Fibroblast of villous mesenchyme (primary cell): ENCODE measurements around the gene UPF3A. TPM values are rescaled to one million over a fixed set of nuclear protein-coding genes. Genes with fewer than 3 reads are reported as not detected.

Experiments
- DNase-seq: peaks from one replicate; pipeline ENCODE4 v3.0.0-alpha.2; 2010; ENCODE audit warnings: low read depth
- H3K4me3 ChIP-seq: 2 replicates; pipeline ENCODE4 v1.5.1; 2011; ENCODE audit warnings: low read depth, mild to moderate bottlenecking, low read length
- total RNA-seq: library from RNA; depleted of rRNA; stranded (reverse); fragments of >200 nt; gene quantifications from 2 replicates; pipeline ENCODE4 v1.2.3, GENCODE V29; 2012
- TF ChIP-seq, protein P1 (sequence below): IDR thresholded peaks from 2 replicates; pipeline ENCODE4 v1.5.1; 2012; ENCODE audit warnings: low read depth, mild to moderate bottlenecking, low read length; ENCODE audit not compliant: insufficient read depth

Gene UPF3A
- total RNA-seq, 1 donor, result 20.7 TPM

- no peak for DNase-seq
- TF ChIP-seq, protein P1, sequence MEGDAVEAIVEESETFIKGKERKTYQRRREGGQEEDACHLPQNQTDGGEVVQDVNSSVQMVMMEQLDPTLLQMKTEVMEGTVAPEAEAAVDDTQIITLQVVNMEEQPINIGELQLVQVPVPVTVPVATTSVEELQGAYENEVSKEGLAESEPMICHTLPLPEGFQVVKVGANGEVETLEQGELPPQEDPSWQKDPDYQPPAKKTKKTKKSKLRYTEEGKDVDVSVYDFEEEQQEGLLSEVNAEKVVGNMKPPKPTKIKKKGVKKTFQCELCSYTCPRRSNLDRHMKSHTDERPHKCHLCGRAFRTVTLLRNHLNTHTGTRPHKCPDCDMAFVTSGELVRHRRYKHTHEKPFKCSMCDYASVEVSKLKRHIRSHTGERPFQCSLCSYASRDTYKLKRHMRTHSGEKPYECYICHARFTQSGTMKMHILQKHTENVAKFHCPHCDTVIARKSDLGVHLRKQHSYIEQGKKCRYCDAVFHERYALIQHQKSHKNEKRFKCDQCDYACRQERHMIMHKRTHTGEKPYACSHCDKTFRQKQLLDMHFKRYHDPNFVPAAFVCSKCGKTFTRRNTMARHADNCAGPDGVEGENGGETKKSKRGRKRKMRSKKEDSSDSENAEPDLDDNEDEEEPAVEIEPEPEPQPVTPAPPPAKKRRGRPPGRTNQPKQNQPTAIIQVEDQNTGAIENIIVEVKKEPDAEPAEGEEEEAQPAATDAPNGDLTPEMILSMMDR, result no peak
- no peak overlapping the region for H3K4me3 ChIP-seq
These were observed 22.4 kb downstream of the UPF3A start for GRCh38 chr13:114303700-114304327.

GRCh38 chr13:114304346-114305034, 23.1 kb downstream of the UPF3A start:
- H3K4me3 ChIP-seq, result no peak overlapping the region
- TF ChIP-seq, protein P1, result no peak
- DNase-seq, result peak; percentile 65

DNA sequence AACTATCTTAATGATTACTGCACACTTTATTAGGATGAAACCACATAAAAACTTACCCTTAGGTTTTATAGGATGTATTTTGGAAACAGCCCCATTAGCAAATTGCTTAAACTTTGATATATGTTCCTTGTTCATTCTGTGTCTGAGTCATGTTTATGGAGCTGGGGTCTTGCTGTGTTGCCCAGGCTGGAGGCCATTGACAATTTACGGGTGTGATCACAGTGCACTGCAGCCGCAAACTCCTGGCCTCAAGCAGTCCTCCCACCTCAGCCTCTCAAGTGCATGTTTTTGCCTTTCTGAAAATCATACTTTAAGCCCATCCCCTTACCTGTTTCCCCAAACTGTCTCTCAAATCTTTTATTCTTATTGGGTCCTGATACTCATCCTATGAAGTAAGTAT, 27.7 kb downstream of the UPF3A start:
- no peak for DNase-seq
- TF ChIP-seq, protein P1, result no peak
- no peak overlapping the region for H3K4me3 ChIP-seq

GRCh38 chr13:114309806-114310410, 28.5 kb downstream of the UPF3A start:
- TF ChIP-seq, protein P1, result no peak
- DNase-seq, result no peak
- H3K4me3 ChIP-seq, result no peak overlapping the region

DNA sequence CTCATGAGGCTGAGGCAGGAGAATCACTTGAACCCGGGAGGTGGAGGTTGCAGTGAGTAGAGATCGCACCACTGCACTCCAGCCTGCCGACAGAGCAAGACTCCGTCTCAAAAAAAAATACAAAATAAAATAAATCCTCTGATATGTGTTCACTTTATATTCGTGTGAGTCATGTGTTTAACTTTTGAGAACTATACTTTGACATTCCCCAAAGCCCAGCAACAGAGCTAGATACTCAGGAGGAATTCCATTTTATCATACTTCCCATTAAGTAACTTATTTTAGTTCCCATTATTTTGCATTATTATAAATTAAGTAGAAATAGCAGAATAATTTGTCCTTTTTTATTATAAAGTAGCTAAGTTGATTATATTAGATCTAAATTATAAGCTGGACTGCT, 29.6 kb downstream of the UPF3A start:
- TF ChIP-seq, protein P1, result no peak
- peak; percentile 29 for DNase-seq

DNA sequence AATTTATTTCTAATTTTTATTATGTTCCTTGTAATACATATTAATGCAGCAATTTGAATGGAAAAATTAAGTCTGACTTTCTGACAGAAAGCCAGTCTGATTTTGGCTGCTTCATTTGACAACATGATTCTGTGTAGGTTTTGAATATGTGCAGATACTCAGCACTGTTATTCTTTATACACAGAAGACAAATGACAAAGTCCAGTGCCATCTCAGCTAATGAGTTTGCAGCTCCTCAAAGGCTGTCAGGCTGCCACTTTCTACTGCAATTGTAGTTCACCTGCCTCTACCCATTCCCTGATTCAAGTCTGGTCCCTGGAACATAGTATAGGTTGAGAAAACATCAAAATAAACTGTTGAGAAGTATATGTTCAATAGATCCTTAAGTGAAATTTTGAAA, 30.0 kb downstream of the UPF3A start:
- H3K4me3 ChIP-seq, result no peak overlapping the region
- TF ChIP-seq, protein P1, result no peak
- no peak for DNase-seq

More for the DNA sequence above, 29.6 kb downstream of the UPF3A start:
- no peak overlapping the region for H3K4me3 ChIP-seq
